HCT116 (cell line): Measurements from ENCODE around the gene MED15. TPM values are rescaled to one million over a fixed set of nuclear protein-coding genes. Genes with fewer than 3 reads are reported as not detected.

Experiments used
- ATAC-seq: fragments of 200-7000 bp; cut with Tn5 transposase; 2 replicates; pipeline ENCODE4 v1.9.1; 2020; ENCODE audit warnings: mild to moderate bottlenecking, moderate library complexity
- BruUV-seq: library from RNA; stranded (reverse); fragments of 400-500 nt; replicated peaks from 2 replicates; lab custom pipeline; 2021; lab: Mats Ljungman, UMichigan
- CTCF ChIA-PET: fragments of 300-600 bp; sonication (Branson Sonifier 250); formaldehyde crosslinking; loops from one replicate; lab custom pipeline; 2021; ENCODE audit warnings: antibody characterized with exemption; lab: Charles Lee
- POLR2A ChIA-PET: fragments of 300-600, 350-600 bp; sonication (Branson Sonifier 250); formaldehyde crosslinking; loops from one replicate; lab custom pipeline; 2021; ENCODE audit warnings: antibody characterized with exemption; lab: Charles Lee
- RAD21 ChIA-PET, 2 experiments: fragments of 300-600 bp; sonication (Branson Sonifier 250); formaldehyde crosslinking; loops; one replicate each; lab custom pipeline; 2023; ENCODE audit warnings: low total read pairs in 2 of 2; ENCODE audit not compliant: uncharacterized antibody in 2 of 2, unreplicated experiment in 2 of 2, low non-redundant PET in 1 of 2; lab: Charles Lee
- DNase-seq: peaks from one replicate; pipeline ENCODE4 v3.0.0-alpha.2; 2010; ENCODE audit warnings: low read depth, low spot score
- H2AFZ ChIP-seq: fragments of 200-600 bp; shearing (Covaris generic), sonication (generic); 2 replicates; pipeline ENCODE4 v1.6.1; 2017; ENCODE audit warnings: low read depth, mixed run types, mixed read lengths, antibody characterized with exemption, low read length; ENCODE audit not compliant: poor library complexity, severe bottlenecking
- H3K27ac ChIP-seq: 2 replicates; pipeline ENCODE4 v1.5.1; 2012; ENCODE audit warnings: low read depth, low read length
- H3K27me3 ChIP-seq: fragments of 200-600 bp; sonication (generic); 2 replicates; pipeline ENCODE4 v1.6.1; 2016; ENCODE audit warnings: mixed run types, low read length, mixed read lengths; ENCODE audit not compliant: insufficient read depth
- H3K36me3 ChIP-seq, 2 experiments: fragments of 200-500 bp in 1 of 2; fragments of 200-600 bp in 1 of 2; sonication (Bioruptor generic) in 1 of 2; sonication (generic) in 1 of 2; 2 replicates each; pipeline versions ENCODE4 v1.5.1 to v1.6.1; 2014 to 2016; ENCODE audit warnings: low read length in 2 of 2, inconsistent platforms in 1 of 2, mixed read lengths in 1 of 2, mixed run types in 1 of 2; ENCODE audit not compliant: insufficient read depth in 2 of 2, control insufficient read depth in 1 of 2
- H3K4me1 ChIP-seq, 2 experiments: fragments of 200-600 bp in 1 of 2; sonication (generic) in 1 of 2; 2 replicates each; pipeline versions ENCODE4 v1.5.1 to v1.6.1; 2012 to 2017; ENCODE audit warnings: low read length in 2 of 2, inconsistent platforms in 1 of 2, mild to moderate bottlenecking in 1 of 2, mixed read lengths in 1 of 2, mixed run types in 1 of 2, moderate library complexity in 1 of 2; ENCODE audit not compliant: insufficient read depth in 2 of 2, control insufficient read depth in 1 of 2
- H3K4me2 ChIP-seq: fragments of 200-600 bp; sonication (generic); 2 replicates; pipeline ENCODE4 v1.6.1; 2017; ENCODE audit warnings: mixed run types, low read length, mixed read lengths
- H3K4me3 ChIP-seq, 2 experiments: fragments of 200-600 bp in 1 of 2; sonication (generic) in 1 of 2; replicated peaks in 1 of 2; 2 replicates each; pipeline ENCODE4 v1.5.1; 2011 to 2016; ENCODE audit warnings: low read length in 2 of 2, control low read depth in 1 of 2, low read depth in 1 of 2, mild to moderate bottlenecking in 1 of 2, mixed read lengths in 1 of 2, mixed run types in 1 of 2
- H3K79me2 ChIP-seq: fragments of 200-600 bp; sonication (generic); 2 replicates; pipeline ENCODE4 v1.6.1; 2017; ENCODE audit warnings: mild to moderate bottlenecking, mixed run types, low read length, moderate library complexity, mixed read lengths; ENCODE audit not compliant: insufficient read depth
- H3K9ac ChIP-seq: fragments of 200-600 bp; sonication (generic); 2 replicates; pipeline ENCODE4 v1.6.1; 2016; ENCODE audit warnings: low read length, mixed read lengths
- H3K9me2 ChIP-seq: fragments of 200-600 bp; sonication (generic), shearing (Covaris generic); 2 replicates; pipeline ENCODE4 v1.6.1; 2017; ENCODE audit warnings: mixed run types, mild to moderate bottlenecking, moderate library complexity; ENCODE audit not compliant: insufficient read depth
- H3K9me3 ChIP-seq, 2 experiments: fragments of 200-500 bp in 1 of 2; fragments of 200-600 bp in 1 of 2; sonication (Bioruptor generic) in 1 of 2; sonication (generic) in 1 of 2; 2 replicates each; pipeline ENCODE4 v1.6.1; 2014 to 2017; ENCODE audit warnings: low read length in 2 of 2, mixed read lengths in 2 of 2, inconsistent platforms in 1 of 2, low read depth in 1 of 2, mild to moderate bottlenecking in 1 of 2, mixed run types in 1 of 2, moderate library complexity in 1 of 2; ENCODE audit not compliant: control insufficient read depth in 1 of 2, insufficient read depth in 1 of 2
- H4K20me1 ChIP-seq: fragments of 200-600 bp; sonication (generic), shearing (Covaris generic); 2 replicates; pipeline ENCODE4 v1.6.1; 2017; ENCODE audit warnings: mixed run types, mild to moderate bottlenecking, moderate library complexity; ENCODE audit not compliant: insufficient read depth
- EGR1 ChIP-seq: IDR thresholded peaks from 2 replicates; pipeline ENCODE4 v1.6.1; 2012; ENCODE audit warnings: low read depth
- ELF1 ChIP-seq: IDR thresholded peaks from 2 replicates; pipeline ENCODE4 v1.6.1; 2012; ENCODE audit warnings: low read depth, borderline replicate concordance
- EZH2 ChIP-seq: fragments of 200-600 bp; sonication (generic); IDR thresholded peaks from 2 replicates; pipeline ENCODE4 v1.6.1; 2017; ENCODE audit warnings: antibody characterized with exemption, mixed run types
- MAX ChIP-seq: IDR thresholded peaks from 2 replicates; pipeline ENCODE4 v1.6.1; 2012
- POLR2A ChIP-seq: IDR thresholded peaks from 2 replicates; pipeline ENCODE4 v1.7.0; 2011; ENCODE audit warnings: borderline replicate concordance; ENCODE audit not compliant: insufficient read depth, insufficient read length; ENCODE audit errors: extremely low read depth
- REST ChIP-seq: IDR thresholded peaks from 2 replicates; pipeline ENCODE4 v1.6.1; 2012; ENCODE audit warnings: low read depth
- SRF ChIP-seq: IDR thresholded peaks from 2 replicates; pipeline ENCODE4 v1.6.1; 2012; ENCODE audit warnings: low read depth
- YY1 ChIP-seq: IDR thresholded peaks from 2 replicates; pipeline ENCODE4 v1.6.1; 2011; ENCODE audit warnings: low read length, low read depth, moderate library complexity, mild to moderate bottlenecking; ENCODE audit not compliant: insufficient replicate concordance; ENCODE audit errors: extremely low read depth
- ZBTB33 ChIP-seq: IDR thresholded peaks from 2 replicates; pipeline ENCODE4 v1.6.1; 2011; ENCODE audit warnings: mild to moderate bottlenecking, low read length, moderate library complexity; ENCODE audit not compliant: insufficient replicate concordance; ENCODE audit errors: extremely low read depth
- intact Hi-C: fragments of 100-400 bp; cut with micrococcal nuclease; formaldehyde crosslinking; loops from 2 replicates; pipeline ENCODE4 v1.10.0; 2022
- total RNA-seq: library from RNA; stranded (reverse); gene quantifications from one replicate; pipeline ENCODE4 v1.2.1, GENCODE V29; 2021; ENCODE audit not compliant: unreplicated experiment

Gene MED15
- total RNA-seq, 1 experiment from 2014 or later, result 81.3 TPM

GRCh38 chr22:20574920-20575353, 67.5 kb downstream of the MED15 start (continued):
- no peak for TF ChIP-seq REST
- no peak for TF ChIP-seq YY1
- TF ChIP-seq POLR2A, result no peak
- no peak for TF ChIP-seq SRF
- TF ChIP-seq MAX, result no peak
- TF ChIP-seq EGR1, result no peak
- TF ChIP-seq, all 23 proteins: peak for 0

- no TSS peak for BruUV-seq
- Histone ChIP-seq H3K4me3 (no peak overlapping the region), H3K27me3 (no peaks in the 10 kb centered on the region), H2AFZ (no peak overlapping the region), H3K4me1 (peaks cover under 1 to 7% of the 10 kb centered on the region in 2 experiments; a peak in 2 of 4 replicates), H3K4me2 (no peak overlapping the region), H3K27ac (no peak overlapping the region), H3K36me3 (peaks cover 35 to 59% of the 10 kb centered on the region in 2 experiments; a peak in 3 of 4 replicates), H3K9ac (no peak overlapping the region), H4K20me1 (no peaks in the 10 kb centered on the region), H3K9me2 (no peaks in the 10 kb centered on the region), H3K79me2 (peaks cover 21% of the 10 kb centered on the region; the same call in 1 of the 2 replicates), H3K9me3 (no peaks in the 10 kb centered on the region)
- no peak for ATAC-seq
- DNase-seq, result no peak
- TF ChIP-seq EZH2 (no peak), ZBTB33 (no peak), ELF1 (no peak)
- intact Hi-C loops, result no loop called here
- CTCF ChIA-PET, result interaction anchor here (2.4 kb wide), 1 partner anchor 11 kb away, joined by 8 read pairs; no protein-coding TSS in a partner anchor
- POLR2A ChIA-PET, result interaction anchor here (0.6 kb wide), 1 partner anchor 845 kb away, joined by 3 read pairs; no protein-coding TSS in a partner anchor
- RAD21 ChIA-PET, result no interaction called here
Measured at GRCh38 chr22:20575724-20576444, 68.5 kb downstream of the MED15 start.
